MG63 (cell line): Measurements from ENCODE around the gene NELFCD. TPM values are rescaled to one million over a fixed set of nuclear protein-coding genes. Genes with fewer than 3 reads are reported as not detected.
"Not testable (repeated sequence)": the region's sequence is repeated elsewhere in the genome, so short reads cannot be mapped to it uniquely, and the experiment has no call there.

ENCODE experiments used
- DNase-seq: peaks from one replicate; pipeline ENCODE4 v3.0.0-alpha.2; 2020
- H3K27me3 ChIP-seq: fragments of 250-450 bp; sonication (Bioruptor Pico); 2 replicates; pipeline ENCODE4 v1.5.1; 2020; ENCODE audit warnings: mild to moderate bottlenecking, moderate library complexity
- H3K36me3 ChIP-seq: fragments of 250-450 bp; sonication (Bioruptor Pico); 2 replicates; pipeline ENCODE4 v1.5.1; 2020; ENCODE audit warnings: mild to moderate bottlenecking, moderate library complexity
- H3K4me3 ChIP-seq: fragments of 250-450 bp; sonication (Bioruptor Pico); 2 replicates; pipeline ENCODE4 v1.5.1; 2020; ENCODE audit warnings: mild to moderate bottlenecking, moderate library complexity
- H3K9me3 ChIP-seq: fragments of 250-450 bp; sonication (Bioruptor Pico); 2 replicates; pipeline ENCODE4 v1.5.1; 2020; ENCODE audit warnings: mild to moderate bottlenecking, moderate library complexity
- total RNA-seq: library from RNA; depleted of rRNA; stranded (reverse); fragments of >200 nt; shearing (Covaris generic); gene quantifications from 2 replicates; pipeline ENCODE4 v1.2.3, GENCODE V29; 2014; ENCODE audit warnings: low replicate concordance

The NELFCD gene
- total RNA-seq, 1 experiment from 2014 or later, result 80.7 TPM

GRCh38 chr20:58967652-58968429, 13.2 kb upstream of the NELFCD start:
- Histone ChIP-seq H3K4me3 (no peak overlapping the region), H3K27me3 (peaks cover 14% of the 10 kb centered on the region), H3K9me3 (peaks cover 14% of the 10 kb centered on the region), H3K36me3 (no peaks in the 10 kb centered on the region)
- DNase-seq, result no peak

- peaks cover 14% of the 10 kb centered on the region for H3K9me3 ChIP-seq
- H3K27me3 ChIP-seq, result peaks cover 11% of the 10 kb centered on the region
- no peak overlapping the region for H3K4me3 ChIP-seq
- no peak for DNase-seq
- H3K36me3 ChIP-seq, result no peaks in the 10 kb centered on the region
These were observed 11.6 kb upstream of the NELFCD start for GRCh38 chr20:58969439-58969838.

- H3K9me3 ChIP-seq, result peaks cover 14% of the 10 kb centered on the region
These were observed 10.9 kb upstream of the NELFCD start for GRCh38 chr20:58970146-58970545.

GRCh38 chr20:58971429-58971828, 9.6 kb upstream of the NELFCD start:
- H3K27me3 ChIP-seq, result peaks cover 9% of the 10 kb centered on the region
- peaks cover 18% of the 10 kb centered on the region for H3K9me3 ChIP-seq
- no peaks in the 10 kb centered on the region for H3K36me3 ChIP-seq
- no peak for DNase-seq
- no peak overlapping the region for H3K4me3 ChIP-seq

More at GRCh38 chr20:58970146-58970545, 10.9 kb upstream of the NELFCD start:
- Histone ChIP-seq H3K27me3 (peaks cover 9% of the 10 kb centered on the region), H3K36me3 (no peaks in the 10 kb centered on the region), H3K4me3 (no peak overlapping the region)
- no peak for DNase-seq

GRCh38 chr20:58973179-58973578, 7.9 kb upstream of the NELFCD start:
- no peaks in the 10 kb centered on the region for H3K36me3 ChIP-seq
- H3K9me3 ChIP-seq, result peaks cover 18% of the 10 kb centered on the region
- H3K27me3 ChIP-seq, result peaks cover 8% of the 10 kb centered on the region
- no peak overlapping the region for H3K4me3 ChIP-seq
- no peak for DNase-seq

- no peak overlapping the region for H3K4me3 ChIP-seq
- H3K27me3 ChIP-seq, result peaks cover 3% of the 10 kb centered on the region
- no peak for DNase-seq
- H3K9me3 ChIP-seq, result peaks cover 15% of the 10 kb centered on the region
- H3K36me3 ChIP-seq, result no peaks in the 10 kb centered on the region
These were observed 7.2 kb upstream of the NELFCD start for GRCh38 chr20:58973866-58974265.

- DNase-seq, result no peak
- no peak overlapping the region for H3K4me3 ChIP-seq
- H3K36me3 ChIP-seq, result no peaks in the 10 kb centered on the region
- H3K27me3 ChIP-seq, result no peaks in the 10 kb centered on the region; the same call in 1 of the 2 replicates
- peaks cover 5% of the 10 kb centered on the region for H3K9me3 ChIP-seq
These were observed 5.7 kb upstream of the NELFCD start for GRCh38 chr20:58975353-58975752.

- H3K27me3 ChIP-seq, result no peaks in the 10 kb centered on the region
- no peaks in the 10 kb centered on the region for H3K36me3 ChIP-seq
- H3K9me3 ChIP-seq, result peaks cover 5% of the 10 kb centered on the region
- DNase-seq, result no peak
- no peak overlapping the region for H3K4me3 ChIP-seq
These were observed 4.9 kb upstream of the NELFCD start for GRCh38 chr20:58976061-58976730.

GRCh38 chr20:58978351-58979190, 2.5 kb upstream of the NELFCD start:
- Histone ChIP-seq H3K9me3 (peaks cover 5% of the 10 kb centered on the region), H3K4me3 (no peak overlapping the region), H3K36me3 (peaks cover 9% of the 10 kb centered on the region), H3K27me3 (no peaks in the 10 kb centered on the region)
- no peak for DNase-seq

GRCh38 chr20:58981628-58982364, 740 bp downstream of the NELFCD start:
- no peaks in the 10 kb centered on the region; the same call in 1 of the 2 replicates for H3K9me3 ChIP-seq
- H3K36me3 ChIP-seq, result peaks cover 40% of the 10 kb centered on the region
- no peaks in the 10 kb centered on the region for H3K27me3 ChIP-seq
- H3K4me3 ChIP-seq, result peak overlapping the region; percentile 86
- DNase-seq, result no peak

GRCh38 chr20:58982406-58983114, 1.5 kb downstream of the NELFCD start:
- Histone ChIP-seq H3K36me3 (peaks cover 47% of the 10 kb centered on the region), H3K4me3 (peak overlapping the region; percentile 86), H3K27me3 (no peaks in the 10 kb centered on the region), H3K9me3 (no peaks in the 10 kb centered on the region)
- DNase-seq, result no peak

GRCh38 chr20:58983115-58983468, 2.0 kb downstream of the NELFCD start:
- H3K27me3 ChIP-seq, H3K9me3 ChIP-seq, DNase-seq, H3K4me3 ChIP-seq: not testable (repeated sequence)
- H3K36me3 ChIP-seq, result peaks cover 53% of the 10 kb centered on the region

GRCh38 chr20:58984691-58985090, 3.6 kb downstream of the NELFCD start:
- Histone ChIP-seq H3K9me3 (no peaks in the 10 kb centered on the region), H3K36me3 (peaks cover 69% of the 10 kb centered on the region), H3K4me3 (no peak overlapping the region), H3K27me3 (no peaks in the 10 kb centered on the region)
- no peak for DNase-seq

GRCh38 chr20:58985656-58986055, 4.6 kb downstream of the NELFCD start:
- Histone ChIP-seq H3K36me3 (peaks cover 77% of the 10 kb centered on the region), H3K4me3 (no peak overlapping the region), H3K9me3 (no peaks in the 10 kb centered on the region), H3K27me3 (no peaks in the 10 kb centered on the region)
- DNase-seq, result no peak

GRCh38 chr20:58986286-58986967, 5.4 kb downstream of the NELFCD start:
- H3K9me3 ChIP-seq, result no peaks in the 10 kb centered on the region
- DNase-seq, result no peak
- no peak overlapping the region for H3K4me3 ChIP-seq
- H3K36me3 ChIP-seq, result peaks cover 83% of the 10 kb centered on the region
- H3K27me3 ChIP-seq, result no peaks in the 10 kb centered on the region
